ENCODE data around the gene PTOV1. TPM values are rescaled to one million over a fixed set of nuclear protein-coding genes. Genes with fewer than 3 reads are reported as not detected.

Gene PTOV1
- total and polyA plus RNA-seq, 2 of the 13 experiments (the other 11 are each of a cell fraction or from before 2014, with no cell fraction given), result 63.5 to 68.5 TPM

DNA sequence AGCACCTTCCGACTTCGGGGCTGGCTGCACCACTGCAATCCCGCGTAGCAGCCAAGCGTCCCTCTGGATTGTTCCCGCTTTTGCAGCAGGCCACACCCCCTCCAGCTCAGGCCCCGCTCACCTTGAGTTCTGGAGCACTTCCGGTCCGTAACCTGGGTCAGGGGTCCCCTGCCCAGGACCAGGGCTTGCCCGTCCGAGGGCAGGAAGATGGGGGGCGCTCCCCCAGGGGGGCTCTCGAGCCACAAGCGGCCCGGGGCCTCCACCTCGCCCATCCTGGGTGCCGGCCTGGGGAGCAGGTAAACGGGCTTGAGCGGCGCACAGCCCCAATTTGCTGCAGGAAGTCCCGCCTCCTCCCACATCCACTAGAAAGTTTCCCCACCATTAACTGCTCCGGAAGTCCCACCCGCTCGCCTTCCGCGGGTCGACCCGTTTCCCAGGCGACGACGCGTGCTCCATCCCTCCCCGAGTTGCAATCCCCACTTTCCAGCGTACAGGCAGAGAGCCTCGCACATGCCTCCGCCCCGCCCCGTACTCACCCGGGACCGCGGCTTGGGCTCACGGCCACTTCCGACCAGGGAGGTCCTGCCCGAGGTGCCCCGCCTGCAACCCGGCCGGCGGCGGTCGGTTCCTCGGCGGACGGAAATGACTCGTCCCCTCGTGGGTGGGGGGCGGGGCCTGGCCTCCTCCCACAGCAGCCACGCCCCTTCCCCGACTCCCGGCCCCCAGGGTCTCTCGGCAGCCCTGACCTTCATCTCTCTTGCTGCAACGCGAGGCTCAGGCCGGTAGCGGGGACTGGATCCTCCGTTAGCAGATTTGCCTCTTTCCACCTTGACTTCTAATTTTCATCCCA lies 16.2 kb downstream of the PTOV1 start, which contains the start of gene PNKP (continued):
- TF ChIP-seq, protein P1, sequence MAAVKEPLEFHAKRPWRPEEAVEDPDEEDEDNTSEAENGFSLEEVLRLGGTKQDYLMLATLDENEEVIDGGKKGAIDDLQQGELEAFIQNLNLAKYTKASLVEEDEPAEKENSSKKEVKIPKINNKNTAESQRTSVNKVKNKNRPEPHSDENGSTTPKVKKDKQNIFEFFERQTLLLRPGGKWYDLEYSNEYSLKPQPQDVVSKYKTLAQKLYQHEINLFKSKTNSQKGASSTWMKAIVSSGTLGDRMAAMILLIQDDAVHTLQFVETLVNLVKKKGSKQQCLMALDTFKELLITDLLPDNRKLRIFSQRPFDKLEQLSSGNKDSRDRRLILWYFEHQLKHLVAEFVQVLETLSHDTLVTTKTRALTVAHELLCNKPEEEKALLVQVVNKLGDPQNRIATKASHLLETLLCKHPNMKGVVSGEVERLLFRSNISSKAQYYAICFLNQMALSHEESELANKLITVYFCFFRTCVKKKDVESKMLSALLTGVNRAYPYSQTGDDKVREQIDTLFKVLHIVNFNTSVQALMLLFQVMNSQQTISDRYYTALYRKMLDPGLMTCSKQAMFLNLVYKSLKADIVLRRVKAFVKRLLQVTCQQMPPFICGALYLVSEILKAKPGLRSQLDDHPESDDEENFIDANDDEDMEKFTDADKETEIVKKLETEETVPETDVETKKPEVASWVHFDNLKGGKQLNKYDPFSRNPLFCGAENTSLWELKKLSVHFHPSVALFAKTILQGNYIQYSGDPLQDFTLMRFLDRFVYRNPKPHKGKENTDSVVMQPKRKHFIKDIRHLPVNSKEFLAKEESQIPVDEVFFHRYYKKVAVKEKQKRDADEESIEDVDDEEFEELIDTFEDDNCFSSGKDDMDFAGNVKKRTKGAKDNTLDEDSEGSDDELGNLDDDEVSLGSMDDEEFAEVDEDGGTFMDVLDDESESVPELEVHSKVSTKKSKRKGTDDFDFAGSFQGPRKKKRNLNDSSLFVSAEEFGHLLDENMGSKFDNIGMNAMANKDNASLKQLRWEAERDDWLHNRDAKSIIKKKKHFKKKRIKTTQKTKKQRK (IDR thresholded peaks at IDR 0.05; ENCODE audit: low read length), result no peak
- TF ChIP-seq ZNF225 (CRISPR knock-in tag; IDR thresholded peaks at IDR 0.05), result no peak
- no peak for TF ChIP-seq SIX1 (CRISPR knock-in tag; IDR thresholded peaks at IDR 0.05; ENCODE audit: borderline replicate concordance)
- TF ChIP-seq TEAD3 (CRISPR knock-in tag; optimal IDR thresholded peaks at IDR 0.05; ENCODE audit: borderline replicate concordance), result no peak
- TF ChIP-seq GATAD1 (CRISPR knock-in tag; IDR thresholded peaks at IDR 0.05), result peak; percentile 95
- no peak for TF ChIP-seq CC2D1A (CRISPR knock-in tag; IDR thresholded peaks at IDR 0.05)
- peak; percentile 46; the same call in 1 of the 2 replicates for TF ChIP-seq ARHGAP35 (CRISPR knock-in tag; IDR thresholded peaks at IDR 0.05; ENCODE audit: borderline replicate concordance)
- TF ChIP-seq KMT2B (CRISPR knock-in tag; IDR thresholded peaks at IDR 0.05), result no peak; the same call in 1 of the 2 replicates
- TF ChIP-seq ZNF839 (CRISPR knock-in tag; IDR thresholded peaks at IDR 0.05; ENCODE audit: borderline replicate concordance), result peak; percentile 86
- TF ChIP-seq ATM (IDR thresholded peaks at IDR 0.05; ENCODE audit: borderline replicate concordance), result no peak
- 0 out of 2 replicates have a peak, but pooled peaks have one; percentile 14 for TF ChIP-seq ZBTB7B (CRISPR knock-in tag; IDR thresholded peaks at IDR 0.05)
- peak; percentile 93; the same call in 1 of the 2 replicates for TF ChIP-seq MXD4 (CRISPR knock-in tag; IDR thresholded peaks at IDR 0.05)
- 0 out of 2 replicates have a peak, but pooled peaks have one; percentile 14 for TF ChIP-seq PAX8 (CRISPR knock-in tag; IDR thresholded peaks at IDR 0.05; ENCODE audit: borderline replicate concordance)
- TF ChIP-seq ZFP1 (CRISPR knock-in tag; IDR thresholded peaks at IDR 0.05), result no peak
- TF ChIP-seq CBX2 (IDR thresholded peaks at IDR 0.05; ENCODE audit: low read depth, low read length), result no peak
- TF ChIP-seq CBX2 (CRISPR knock-in tag; IDR thresholded peaks at IDR 0.05; ENCODE audit: low read depth), result no peak
- no peak for TF ChIP-seq HNRNPH1 (optimal IDR thresholded peaks at IDR 0.05; ENCODE audit: low read depth, low read length)
- no peak for TF ChIP-seq HNF4G (IDR thresholded peaks at IDR 0.05; ENCODE audit: borderline replicate concordance, low read depth, low read length)
- no peak for TF ChIP-seq HNF4G (CRISPR knock-in tag; IDR thresholded peaks at IDR 0.05; ENCODE audit: borderline replicate concordance, low read depth)
- no peak for TF ChIP-seq ZNF3 (CRISPR knock-in tag; IDR thresholded peaks at IDR 0.05)
- TF ChIP-seq ZNF264 (CRISPR knock-in tag; IDR thresholded peaks at IDR 0.05), result no peak
- no peak for TF ChIP-seq FOXM1 (CRISPR knock-in tag; IDR thresholded peaks at IDR 0.05)
- peak; percentile 79; the same call in 1 of the 2 replicates for TF ChIP-seq ELF4 (CRISPR knock-in tag; IDR thresholded peaks at IDR 0.05; ENCODE audit: borderline replicate concordance)
- TF ChIP-seq ZNF546 (CRISPR knock-in tag; conservative IDR thresholded peaks at IDR 0.05), result no peak; the same call in 1 of the 2 replicates
- TF ChIP-seq, protein P2, sequence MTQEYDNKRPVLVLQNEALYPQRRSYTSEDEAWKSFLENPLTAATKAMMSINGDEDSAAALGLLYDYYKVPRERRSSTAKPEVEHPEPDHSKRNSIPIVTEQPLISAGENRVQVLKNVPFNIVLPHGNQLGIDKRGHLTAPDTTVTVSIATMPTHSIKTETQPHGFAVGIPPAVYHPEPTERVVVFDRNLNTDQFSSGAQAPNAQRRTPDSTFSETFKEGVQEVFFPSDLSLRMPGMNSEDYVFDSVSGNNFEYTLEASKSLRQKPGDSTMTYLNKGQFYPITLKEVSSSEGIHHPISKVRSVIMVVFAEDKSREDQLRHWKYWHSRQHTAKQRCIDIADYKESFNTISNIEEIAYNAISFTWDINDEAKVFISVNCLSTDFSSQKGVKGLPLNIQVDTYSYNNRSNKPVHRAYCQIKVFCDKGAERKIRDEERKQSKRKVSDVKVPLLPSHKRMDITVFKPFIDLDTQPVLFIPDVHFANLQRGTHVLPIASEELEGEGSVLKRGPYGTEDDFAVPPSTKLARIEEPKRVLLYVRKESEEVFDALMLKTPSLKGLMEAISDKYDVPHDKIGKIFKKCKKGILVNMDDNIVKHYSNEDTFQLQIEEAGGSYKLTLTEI (CRISPR knock-in tag; conservative IDR thresholded peaks at IDR 0.05), result no peak
- peak; percentile 78 for TF ChIP-seq NFYB (CRISPR knock-in tag; IDR thresholded peaks at IDR 0.05)

Data from HepG2 (cell line).